Stromal cell of bone marrow (primary cell): Measurements from ENCODE around the gene CBX5.
"Not testable (repeated sequence)": the region's sequence is repeated elsewhere in the genome, so short reads cannot be mapped to it uniquely, and the experiment has no call there.

Experiments used
- DNase-seq: peaks from one replicate; pipeline ENCODE4 v3.0.0-alpha.2; 2012; ENCODE audit warnings: low read depth

Gene CBX5

DNA sequence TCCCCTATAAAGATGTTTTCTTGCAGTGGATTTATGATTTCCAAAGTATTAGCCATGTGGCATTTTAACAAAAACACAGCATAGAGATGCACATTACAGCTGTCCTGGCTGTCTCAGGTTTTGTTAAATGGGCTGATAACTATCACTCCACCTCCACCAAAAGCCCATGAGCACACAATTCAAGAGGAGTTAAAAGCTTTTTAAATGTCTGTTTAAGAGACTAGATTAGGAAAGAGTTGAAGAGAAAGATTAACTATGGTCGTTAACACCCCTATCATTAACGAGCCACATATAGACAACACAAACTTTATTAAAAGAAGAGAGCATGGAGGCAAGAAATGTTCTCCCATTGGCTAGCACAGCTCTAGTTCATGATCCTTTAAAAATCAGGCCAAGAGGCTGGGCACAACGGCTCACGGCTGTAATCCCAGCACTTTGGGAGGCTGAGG lies 14.5 kb downstream of the CBX5 start:
- no peak for DNase-seq

DNA sequence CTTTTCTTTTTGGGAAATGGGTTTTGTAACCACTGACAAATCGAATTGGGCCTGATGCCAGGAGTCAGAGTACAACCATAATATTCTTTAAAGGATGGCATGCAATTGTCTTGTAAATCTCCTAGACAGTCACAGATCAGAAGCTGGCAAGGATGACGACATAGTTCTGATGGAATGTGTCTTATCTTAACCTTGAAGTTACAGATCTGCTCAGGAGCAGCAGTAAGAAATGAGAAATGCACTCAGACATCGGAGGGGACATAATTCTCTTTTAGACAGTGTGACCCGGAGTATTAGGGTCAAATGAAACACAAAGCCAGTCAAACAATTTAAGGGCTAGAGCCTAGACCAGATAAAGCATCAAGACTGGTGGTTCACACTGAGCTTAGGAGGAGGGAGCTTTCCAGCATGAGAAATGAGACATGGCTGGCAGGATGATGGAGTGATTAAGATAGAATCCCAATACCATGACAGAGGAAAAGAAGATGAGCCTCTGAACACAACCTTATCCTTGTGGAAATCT lies 17.5 kb downstream of the CBX5 start:
- peak; percentile 24 for DNase-seq

DNA sequence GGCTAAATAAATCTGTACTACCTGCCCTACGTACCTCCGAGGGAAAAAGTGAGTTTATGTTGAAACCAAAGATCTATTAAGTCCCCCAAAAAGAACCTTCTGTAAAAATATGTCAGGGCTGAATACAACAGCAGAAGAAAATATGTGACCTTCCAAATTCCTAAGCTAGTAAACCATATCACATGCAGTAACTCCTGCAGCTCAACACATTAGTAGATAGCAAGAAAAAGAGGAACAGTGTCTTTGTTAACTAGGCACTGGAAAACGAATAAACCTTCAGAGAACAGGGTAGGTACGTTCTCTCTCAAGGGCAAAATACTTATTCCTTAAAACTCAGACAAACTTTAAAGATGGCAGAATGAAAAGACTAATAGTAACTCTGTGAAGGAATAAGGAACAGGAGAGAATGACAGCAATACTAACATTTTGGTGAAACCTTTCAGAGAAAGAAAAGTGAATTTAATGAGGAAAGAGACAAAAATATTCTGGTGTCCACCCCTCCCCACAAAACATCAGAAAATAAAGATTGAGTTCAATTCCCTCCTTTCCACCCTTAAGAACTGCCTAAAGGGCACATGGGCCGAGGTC lies 18.0 kb downstream of the CBX5 start:
- no peak for DNase-seq

DNA sequence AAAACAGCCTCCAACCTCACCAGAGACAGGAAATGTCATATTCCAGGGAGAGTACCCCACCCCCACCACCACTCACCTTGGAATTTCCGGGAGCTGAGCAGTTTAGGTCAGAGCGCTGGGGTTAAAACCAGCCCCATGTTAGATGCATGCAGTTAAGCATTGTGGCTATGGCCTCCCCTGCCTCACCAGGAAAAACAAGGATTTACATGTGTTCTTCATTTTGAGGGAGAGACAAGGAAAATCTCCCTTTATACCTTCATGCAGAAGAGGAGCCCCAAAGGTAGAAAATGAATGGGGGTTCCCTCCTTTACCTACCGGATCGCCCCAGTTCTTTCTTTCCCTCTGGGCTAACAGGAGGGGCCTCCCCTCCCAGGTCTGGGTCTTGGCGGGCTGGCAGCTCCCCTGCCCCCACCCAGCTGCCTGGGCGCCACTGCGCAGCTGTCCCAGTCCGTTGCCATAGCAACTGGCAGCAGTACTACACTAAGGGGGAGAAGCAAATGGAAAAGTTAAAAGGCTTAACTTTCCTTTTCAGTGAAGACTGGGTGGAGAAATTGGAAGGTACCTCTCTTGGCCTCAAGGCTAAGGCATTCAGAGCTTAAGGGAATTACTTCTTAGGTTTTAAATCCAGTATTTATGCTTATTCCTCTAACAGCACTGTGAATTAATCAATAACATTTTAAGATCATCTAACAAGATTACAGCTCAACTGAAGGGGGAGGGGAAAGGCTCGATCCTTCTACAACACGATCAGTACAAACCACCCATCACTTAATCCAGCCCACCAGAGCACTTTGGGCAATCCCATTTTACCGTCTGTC lies 20.5 kb downstream of the CBX5 start:
- DNase-seq, result peak; percentile 84

DNA sequence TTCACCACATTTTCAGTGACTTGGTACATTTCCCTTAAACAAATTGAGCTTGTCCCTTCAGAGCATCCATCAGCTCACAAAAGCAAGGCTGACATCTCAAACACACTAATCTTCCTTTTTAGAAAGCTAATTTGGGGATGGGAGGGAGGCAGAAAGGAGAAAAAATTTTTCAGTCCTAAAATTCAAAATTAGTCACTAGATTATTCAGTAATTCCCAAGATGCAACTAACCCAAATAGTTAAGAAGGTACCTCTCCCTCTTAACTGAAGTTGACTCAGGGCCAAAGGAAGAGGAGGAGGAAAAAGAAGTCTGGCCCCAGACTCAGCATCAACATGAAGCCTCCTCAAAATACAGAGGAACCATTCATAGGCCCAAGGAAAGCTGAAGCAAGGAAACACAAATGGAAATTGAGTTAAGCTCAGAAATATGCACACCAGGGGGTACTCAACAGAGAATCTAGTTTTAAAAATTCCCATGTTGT lies 21.7 kb downstream of the CBX5 start:
- DNase-seq, result peak; percentile 12

DNA sequence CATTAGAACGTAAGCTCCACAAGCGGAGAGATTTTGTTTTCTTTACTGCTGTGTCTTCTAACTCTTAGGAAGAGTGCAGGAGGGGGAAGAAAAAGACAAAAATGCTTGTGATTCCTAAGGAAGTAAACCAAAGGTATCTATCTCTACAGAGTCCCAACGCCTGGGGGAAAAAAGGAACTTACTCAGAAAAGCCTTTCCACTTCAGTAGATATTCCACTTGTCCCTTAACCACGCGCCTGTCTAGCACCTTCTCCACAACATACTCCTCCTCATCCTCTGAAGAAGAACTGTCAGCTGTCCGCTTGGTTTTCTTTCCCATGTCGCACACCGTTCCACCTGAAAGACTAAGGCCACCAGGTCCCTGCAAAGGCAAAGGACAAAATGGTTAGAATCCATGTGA lies 22.6 kb downstream of the CBX5 start:
- DNase-seq, result no peak

DNA sequence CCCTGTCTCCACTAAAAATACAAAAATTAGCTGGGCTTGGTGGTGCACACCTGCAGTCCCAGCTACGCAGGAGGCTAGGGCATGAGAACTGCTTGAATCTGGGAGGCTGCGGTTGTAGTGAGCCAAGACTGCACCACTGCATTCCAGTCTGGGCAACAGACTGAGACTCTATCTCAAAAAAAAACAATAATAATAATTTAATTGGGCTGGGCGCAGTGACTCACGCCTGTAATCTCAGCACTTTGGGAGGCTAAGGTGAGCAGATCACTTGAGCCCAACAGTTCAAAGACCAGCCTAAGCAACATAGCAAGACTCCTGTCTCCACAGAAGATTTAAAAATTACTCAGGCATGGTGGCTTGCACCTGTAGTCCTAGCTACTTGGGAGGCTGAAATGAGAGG lies 26.7 kb downstream of the CBX5 start:
- no peak for DNase-seq

DNA sequence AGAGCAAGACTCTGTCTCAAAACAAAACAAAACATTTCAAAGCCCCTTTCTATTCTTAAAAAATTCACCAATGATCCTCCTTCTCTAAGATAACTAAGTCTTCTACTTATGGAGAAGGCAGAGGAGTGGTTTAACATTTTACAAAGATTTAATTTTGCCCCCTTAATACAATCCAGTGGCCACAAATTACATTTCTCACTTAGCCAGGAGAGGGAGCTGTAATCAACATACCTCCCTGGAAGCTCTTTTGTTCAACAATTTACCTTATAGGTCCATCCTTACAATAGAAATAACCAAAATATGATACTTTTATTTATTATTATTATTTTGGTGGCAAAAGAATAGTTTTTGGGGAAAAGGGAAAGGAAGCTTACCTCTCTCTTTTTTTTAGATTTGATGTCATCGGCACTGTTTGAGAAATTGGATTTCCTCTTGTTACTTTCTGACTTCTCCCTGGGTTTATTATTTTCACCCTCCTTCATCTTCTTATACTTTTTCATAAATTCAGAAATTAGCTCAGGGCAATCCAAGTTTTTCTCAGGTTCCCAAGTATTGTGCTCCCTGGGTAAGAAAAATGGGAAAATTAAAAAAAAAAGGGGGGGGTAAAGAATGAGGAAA lies 28.1 kb downstream of the CBX5 start:
- DNase-seq, result peak; percentile 26

DNA sequence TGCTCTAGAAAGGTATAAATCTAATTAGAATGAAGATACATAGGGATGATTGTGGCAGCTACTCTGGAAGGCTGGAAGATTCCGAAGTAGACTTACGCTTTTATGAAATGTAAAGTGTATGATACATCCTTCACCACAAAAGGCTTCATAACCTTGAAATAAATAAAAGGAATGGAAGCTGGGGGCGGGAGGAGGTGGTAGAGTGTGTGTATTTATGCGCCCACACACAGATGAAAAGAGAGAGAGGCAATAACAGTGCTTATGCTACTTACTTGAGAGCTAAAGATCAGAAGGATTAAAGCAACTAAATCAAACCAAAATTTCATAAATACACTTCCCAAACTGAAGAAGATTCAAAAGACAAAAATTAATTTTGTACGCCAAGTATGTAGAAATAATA lies 30.4 kb downstream of the CBX5 start:
- no peak for DNase-seq

DNA sequence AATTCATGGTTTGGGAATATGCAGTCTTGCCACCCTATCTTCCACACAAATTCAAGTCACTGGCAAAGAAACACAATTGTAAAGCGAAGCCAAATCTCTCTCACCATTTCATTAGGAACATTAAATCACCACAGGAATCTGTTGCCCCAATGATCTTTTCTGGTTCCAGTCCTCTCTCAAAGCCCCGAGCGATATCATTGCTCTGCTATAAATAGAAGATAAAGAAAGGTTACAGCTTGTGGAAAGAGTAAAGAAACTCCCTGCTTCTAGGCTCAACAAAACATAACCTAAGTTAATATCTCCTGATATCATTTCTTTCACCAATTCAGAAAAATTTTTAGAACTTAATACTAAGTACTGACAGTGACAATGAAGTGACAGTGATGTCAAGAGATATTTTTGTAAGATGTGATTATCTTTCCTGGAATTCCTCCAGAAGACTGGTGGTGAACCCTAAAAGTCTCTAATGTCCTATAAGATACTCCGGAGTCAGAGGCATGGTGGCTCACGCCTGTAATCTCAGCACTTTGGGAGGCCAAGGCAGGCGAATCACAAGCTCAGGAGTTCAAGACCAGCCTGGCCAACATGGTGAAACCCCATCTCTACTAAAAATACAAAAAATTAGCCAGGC lies 33.8 kb downstream of the CBX5 start:
- no peak for DNase-seq

DNA sequence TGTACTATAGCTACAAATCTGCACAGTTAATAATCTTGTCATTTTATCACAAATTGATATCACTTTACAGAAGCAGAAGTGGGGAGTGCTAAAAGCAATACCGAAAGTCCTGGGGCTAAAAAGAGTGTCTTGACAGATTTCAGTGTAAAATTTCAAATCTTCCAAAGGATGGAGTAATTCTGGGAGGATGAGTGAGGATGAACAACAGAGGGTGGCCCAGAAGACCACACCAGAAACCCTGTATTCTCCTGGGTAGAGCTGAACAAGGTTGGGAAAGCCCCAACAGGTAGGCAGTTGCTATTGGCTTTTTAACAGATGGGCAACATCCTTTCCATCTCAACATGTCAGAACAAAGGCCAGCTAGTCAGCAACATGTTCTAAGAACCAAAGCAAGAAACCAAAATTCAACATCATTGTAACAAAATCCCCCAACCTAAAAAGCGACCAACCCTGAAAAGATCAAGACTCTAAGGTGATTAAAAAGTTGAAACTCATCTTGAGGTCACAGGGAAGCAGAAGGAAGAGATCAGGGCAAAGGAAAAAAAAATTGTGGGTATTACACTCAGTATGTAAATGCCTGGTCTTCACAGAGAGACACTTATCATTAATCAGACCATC lies 38.8 kb downstream of the CBX5 start:
- no peak for DNase-seq

DNA sequence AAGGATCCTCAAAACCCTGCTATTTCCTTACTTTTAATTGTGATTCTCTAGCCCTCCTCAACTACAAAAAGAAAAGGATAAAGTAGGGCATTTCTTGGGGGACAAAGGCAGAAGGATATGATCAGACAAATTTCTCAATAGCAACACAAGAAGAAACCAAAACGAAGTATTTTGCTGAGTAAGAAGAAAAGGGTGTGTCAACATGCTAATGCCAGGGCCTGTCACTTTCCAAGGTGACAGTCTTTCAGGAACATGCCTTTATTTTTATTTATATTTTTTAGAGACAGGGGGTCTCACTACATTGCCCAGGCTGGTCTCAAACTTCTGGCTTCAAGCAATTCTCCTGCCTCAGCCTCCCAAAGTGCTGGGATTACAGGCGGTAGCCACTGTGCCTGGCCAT lies 39.8 kb downstream of the CBX5 start:
- no peak for DNase-seq

DNA sequence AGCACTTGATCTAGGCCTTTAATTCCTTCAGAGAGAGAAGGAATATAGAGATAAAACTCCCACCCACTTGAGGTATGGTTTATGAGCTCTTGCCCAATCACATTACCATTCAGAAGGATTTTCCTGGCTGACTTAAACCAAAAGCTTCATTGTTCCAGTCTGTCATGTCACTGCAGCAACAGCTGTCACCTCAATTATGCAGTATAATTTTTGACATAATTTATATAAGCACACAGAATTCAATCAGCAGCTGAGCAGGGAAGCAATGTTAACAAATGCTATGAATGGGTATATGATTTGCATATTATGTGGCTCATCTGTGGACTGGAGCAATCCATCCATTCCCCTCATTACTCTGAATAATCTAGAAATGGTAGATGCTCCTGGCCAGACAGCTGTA lies 40.3 kb downstream of the CBX5 start:
- no peak for DNase-seq

DNA sequence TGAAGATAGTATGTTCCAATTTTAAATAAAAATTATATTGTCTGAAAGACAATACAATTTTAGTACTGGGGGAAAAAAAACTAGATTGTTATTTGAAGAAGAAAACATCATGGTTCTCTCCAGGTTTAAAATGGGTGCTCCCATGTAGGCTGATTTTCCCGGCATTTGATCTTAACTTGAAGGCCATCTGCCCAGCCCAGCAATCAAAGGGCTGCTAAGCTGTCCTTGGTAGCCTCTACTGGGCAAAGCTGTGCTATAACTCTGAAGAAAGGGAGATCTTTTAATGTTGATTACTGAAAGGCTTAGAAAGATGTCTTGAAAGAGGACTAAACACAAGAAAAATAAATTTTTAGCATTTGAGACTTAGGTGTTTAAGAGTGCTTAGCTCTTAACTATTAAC lies 41.4 kb downstream of the CBX5 start:
- no peak for DNase-seq

DNA sequence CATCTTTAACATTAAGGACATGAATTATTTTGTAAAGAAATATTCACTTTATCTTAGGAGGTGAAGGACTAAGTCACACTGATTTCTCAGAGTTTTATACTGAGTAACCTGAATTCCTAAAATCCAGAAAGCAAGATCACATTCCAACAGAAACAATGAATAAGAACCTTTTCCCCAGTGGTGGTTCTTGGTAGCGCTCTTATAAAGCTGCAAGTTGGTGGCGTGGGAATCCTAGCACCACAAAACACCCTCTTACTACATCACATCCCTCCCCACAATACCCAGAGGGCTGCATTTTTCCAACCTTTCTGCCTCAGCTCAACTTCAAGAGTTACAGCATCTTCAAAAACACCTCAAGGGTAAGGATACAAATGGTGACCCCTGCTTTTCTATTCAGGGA lies 47.1 kb downstream of the CBX5 start:
- DNase-seq, result peak; percentile 89

DNA sequence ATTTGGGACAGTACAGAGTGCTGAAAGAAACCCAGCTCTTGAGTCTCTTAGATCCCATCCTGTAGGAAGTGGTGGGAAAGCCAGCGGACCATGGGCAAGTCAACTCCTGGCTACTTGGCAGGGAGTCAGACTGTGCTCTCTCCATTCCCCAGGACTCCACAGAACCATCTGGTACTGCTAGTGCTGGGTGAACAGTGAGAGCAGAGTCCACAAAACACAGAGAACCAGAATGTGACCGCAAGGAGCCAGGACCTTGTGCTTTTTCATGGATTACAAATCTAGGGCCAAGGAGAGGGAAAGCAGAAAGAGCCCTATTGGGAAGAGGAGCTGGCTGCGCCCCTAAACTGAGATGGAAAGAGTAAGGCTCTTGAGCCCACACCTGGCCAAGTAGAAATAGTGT lies 48.7 kb downstream of the CBX5 start:
- not testable (repeated sequence) for DNase-seq

DNA sequence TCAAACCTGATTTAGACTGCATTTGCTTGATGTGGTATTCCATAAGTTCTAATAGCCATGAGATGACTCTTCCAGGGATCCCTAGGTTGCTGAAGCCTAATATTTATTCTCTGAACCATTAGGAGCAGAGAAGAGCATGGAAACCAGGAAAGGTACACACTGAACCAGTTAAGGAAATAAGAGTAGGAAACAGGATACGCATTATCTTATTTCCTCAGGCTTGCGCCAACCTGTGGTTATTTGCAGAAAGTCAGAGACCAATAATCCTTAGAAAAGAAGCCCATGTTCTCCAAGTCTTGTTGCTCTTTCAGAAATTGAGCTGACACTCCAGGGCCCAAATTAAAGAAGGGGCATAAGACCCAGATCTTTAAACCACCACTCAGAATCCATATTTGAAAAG lies 49.4 kb downstream of the CBX5 start:
- DNase-seq, result no peak

DNA sequence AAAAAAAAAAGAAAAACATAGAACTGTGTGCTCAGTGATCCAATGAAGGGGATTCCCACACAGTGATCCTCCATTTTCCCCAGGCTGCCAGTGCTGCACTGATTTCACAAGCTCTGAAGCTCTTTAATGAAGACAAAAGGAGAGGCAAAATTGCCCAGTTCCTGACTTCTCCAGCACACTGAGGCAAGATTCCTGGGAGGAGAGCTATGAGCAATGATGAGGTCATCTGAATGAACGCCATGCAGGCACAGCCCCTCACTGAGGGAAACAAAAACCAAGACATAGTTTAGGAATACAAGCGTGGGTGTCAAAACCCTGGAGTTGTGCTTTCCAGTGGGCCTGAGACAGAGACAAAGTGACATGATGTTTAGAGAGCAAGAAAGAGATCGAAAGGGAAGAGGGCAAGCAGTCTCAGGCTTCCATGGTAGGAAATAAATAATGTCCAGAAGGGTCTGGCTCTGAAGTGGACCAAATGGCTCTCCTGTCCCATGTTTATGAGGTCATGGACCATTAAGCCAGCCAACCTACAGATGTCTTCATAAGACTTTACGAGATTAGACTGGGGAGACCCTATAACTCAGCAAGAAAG lies 50.2 kb downstream of the CBX5 start:
- DNase-seq, result peak; percentile 98

DNA sequence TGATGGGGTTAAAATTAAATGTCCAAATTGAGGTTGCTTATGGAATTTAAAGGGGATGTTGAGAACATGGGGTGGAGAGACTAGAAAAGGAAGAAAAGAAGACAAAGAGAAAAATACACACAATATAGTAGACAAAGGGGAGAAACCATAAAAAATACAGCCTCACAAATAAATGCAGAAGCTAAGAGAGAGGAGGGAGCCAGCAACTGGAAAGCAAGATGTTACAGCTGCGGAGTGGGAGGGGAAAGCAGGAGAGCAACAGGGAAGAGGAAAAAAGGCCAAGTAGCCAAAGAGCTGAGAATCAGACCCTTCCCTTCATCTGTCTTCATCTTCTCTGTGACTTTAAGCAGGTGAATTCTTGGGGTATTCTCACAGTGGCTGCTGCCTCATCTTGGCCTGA lies 51.5 kb downstream of the CBX5 start:
- no peak for DNase-seq

DNA sequence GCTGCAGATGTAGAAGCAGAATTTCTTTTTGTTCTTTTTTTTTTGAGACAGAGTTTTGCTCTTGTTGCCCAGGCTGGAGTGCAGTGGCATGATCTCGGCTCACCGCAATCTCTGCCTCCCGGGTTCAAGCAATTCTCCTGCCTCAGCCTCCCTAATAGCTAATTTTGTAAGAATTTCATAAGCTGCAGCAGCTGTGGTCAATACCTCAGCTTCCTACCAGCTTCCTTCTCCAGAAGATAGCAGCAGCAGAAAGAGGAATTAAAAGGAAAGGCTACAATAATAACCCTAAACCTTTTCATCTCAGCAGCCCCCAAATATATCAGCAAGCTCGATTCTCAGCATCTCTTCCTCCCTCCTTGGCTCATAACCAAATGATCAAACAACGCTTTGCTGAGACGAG lies 52.0 kb downstream of the CBX5 start:
- not testable (repeated sequence) for DNase-seq

DNA sequence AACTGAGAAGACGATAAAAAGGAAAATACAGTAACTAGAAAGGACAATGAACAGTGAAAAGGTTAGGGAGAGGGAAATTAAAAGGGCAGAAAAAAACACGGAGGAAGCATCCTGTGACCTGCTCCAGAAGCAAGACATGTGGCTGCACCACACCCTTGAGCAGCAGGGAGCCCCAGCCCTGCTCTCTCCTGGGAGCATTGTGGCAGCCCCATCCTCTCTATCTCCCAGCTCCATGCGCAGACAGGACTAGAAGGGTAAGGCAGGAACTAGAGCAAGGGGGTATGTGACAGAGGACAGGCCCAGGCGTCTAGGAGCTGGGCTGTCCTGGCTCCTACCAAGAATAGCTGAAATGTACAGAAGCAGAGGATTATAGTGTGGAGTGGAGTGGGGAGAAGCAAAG lies 52.5 kb downstream of the CBX5 start:
- DNase-seq, result no peak

DNA sequence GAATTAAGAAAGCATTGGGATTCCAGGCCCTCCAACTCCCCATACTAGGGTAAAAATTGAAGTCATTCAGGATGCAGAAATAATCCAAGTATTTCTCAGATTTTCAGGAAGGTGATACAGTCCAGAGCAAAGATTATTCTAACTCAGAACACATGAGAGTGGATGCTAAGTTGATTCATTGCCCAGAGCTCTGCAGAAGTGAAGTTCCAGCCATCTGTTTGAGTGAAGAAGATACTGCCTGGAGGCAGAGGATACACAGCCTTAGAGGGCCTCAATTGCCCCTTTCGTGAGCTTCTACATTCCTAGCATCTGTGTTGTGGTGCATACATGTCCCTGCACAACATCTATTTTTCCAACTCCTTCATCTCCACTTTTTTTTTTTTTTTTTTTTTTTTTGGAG lies 54.3 kb downstream of the CBX5 start:
- no peak for DNase-seq
